Measurements from ENCODE around the gene SLC7A9.

- TF ChIP-seq EP300 (IDR thresholded peaks at IDR 0.05; ENCODE audit: borderline replicate concordance): no peak
- TF ChIP-seq REST (IDR thresholded peaks at IDR 0.05; ENCODE audit: low read depth): no peak
- no peak for TF ChIP-seq FOXM1 (IDR thresholded peaks at IDR 0.05; ENCODE audit: borderline replicate concordance, low read depth)
- no peak for TF ChIP-seq TAF1 (IDR thresholded peaks at IDR 0.05; ENCODE audit: low read depth)
Observed at GRCh38 chr19:32878988-32879387, 9.4 kb upstream of the SLC7A9 start.

Measured in Ishikawa (cell line).